Thyroid gland (tissue), 4 donors: ENCODE data around the gene ANKRD37.

ENCODE experiments used
- CTCF ChIP-seq, 6 experiments: fragments of 200-600 bp in 3 of 6; fragments of 450-650 bp in 3 of 6; sonication (generic) in 3 of 6; IDR thresholded peaks; one replicate each; pipeline ENCODE4 v1.5.1; 2016 to 2019; ENCODE audit warnings: antibody characterized with exemption in 6 of 6, mild to moderate bottlenecking in 2 of 6, inconsistent platforms in 1 of 6, moderate library complexity in 1 of 6
- POLR2A ChIP-seq, 2 donors: fragments of 450-650 bp; IDR thresholded peaks; one replicate each; pipeline ENCODE4 v1.6.1; 2017; ENCODE audit warnings: antibody characterized with exemption in 2 of 2, mild to moderate bottlenecking in 2 of 2, moderate library complexity in 1 of 2

- TF ChIP-seq CTCF (IDR thresholded peaks at IDR 0.05) = no peak
- TF ChIP-seq POLR2A (IDR thresholded peaks at IDR 0.05) = no peak
Observed at GRCh38 chr4:185382754-185383153, 13.9 kb upstream of the ANKRD37 start.
